Myocyte (in vitro differentiated cells): Measurements from ENCODE around the gene RIMS1. TPM values are rescaled to one million over a fixed set of nuclear protein-coding genes. Genes with fewer than 3 reads are reported as not detected.
A peak's percentile ranks its signal among the peaks of the same experiment; 100 is the strongest.

ENCODE experiments used
- DNase-seq: peaks from one replicate; pipeline ENCODE4 v3.0.0-alpha.2; 2012; ENCODE audit warnings: low read depth
- polyA plus RNA-seq: library from polyadenylated mRNA; unstranded; fragments of >200 nt; gene quantifications from one replicate; pipeline ENCODE4 v1.2.1, GENCODE V29; 2012; ENCODE audit warnings: missing spikeins
- total RNA-seq: library from RNA; depleted of rRNA; stranded (reverse); fragments of >200 nt; gene quantifications from 2 replicates; pipeline ENCODE4 v1.2.3, GENCODE V29; 2014

Gene RIMS1, protein sequence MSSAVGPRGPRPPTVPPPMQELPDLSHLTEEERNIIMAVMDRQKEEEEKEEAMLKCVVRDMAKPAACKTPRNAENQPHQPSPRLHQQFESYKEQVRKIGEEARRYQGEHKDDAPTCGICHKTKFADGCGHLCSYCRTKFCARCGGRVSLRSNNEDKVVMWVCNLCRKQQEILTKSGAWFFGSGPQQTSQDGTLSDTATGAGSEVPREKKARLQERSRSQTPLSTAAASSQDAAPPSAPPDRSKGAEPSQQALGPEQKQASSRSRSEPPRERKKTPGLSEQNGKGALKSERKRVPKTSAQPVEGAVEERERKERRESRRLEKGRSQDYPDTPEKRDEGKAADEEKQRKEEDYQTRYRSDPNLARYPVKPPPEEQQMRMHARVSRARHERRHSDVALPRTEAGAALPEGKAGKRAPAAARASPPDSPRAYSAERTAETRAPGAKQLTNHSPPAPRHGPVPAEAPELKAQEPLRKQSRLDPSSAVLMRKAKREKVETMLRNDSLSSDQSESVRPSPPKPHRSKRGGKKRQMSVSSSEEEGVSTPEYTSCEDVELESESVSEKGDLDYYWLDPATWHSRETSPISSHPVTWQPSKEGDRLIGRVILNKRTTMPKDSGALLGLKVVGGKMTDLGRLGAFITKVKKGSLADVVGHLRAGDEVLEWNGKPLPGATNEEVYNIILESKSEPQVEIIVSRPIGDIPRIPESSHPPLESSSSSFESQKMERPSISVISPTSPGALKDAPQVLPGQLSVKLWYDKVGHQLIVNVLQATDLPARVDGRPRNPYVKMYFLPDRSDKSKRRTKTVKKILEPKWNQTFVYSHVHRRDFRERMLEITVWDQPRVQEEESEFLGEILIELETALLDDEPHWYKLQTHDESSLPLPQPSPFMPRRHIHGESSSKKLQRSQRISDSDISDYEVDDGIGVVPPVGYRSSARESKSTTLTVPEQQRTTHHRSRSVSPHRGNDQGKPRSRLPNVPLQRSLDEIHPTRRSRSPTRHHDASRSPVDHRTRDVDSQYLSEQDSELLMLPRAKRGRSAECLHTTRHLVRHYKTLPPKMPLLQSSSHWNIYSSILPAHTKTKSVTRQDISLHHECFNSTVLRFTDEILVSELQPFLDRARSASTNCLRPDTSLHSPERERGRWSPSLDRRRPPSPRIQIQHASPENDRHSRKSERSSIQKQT (N-terminal part only)
- total RNA-seq: 0.21 and 1.8 TPM in 2 replicates
- polyA plus RNA-seq: 2.9 TPM

DNA sequence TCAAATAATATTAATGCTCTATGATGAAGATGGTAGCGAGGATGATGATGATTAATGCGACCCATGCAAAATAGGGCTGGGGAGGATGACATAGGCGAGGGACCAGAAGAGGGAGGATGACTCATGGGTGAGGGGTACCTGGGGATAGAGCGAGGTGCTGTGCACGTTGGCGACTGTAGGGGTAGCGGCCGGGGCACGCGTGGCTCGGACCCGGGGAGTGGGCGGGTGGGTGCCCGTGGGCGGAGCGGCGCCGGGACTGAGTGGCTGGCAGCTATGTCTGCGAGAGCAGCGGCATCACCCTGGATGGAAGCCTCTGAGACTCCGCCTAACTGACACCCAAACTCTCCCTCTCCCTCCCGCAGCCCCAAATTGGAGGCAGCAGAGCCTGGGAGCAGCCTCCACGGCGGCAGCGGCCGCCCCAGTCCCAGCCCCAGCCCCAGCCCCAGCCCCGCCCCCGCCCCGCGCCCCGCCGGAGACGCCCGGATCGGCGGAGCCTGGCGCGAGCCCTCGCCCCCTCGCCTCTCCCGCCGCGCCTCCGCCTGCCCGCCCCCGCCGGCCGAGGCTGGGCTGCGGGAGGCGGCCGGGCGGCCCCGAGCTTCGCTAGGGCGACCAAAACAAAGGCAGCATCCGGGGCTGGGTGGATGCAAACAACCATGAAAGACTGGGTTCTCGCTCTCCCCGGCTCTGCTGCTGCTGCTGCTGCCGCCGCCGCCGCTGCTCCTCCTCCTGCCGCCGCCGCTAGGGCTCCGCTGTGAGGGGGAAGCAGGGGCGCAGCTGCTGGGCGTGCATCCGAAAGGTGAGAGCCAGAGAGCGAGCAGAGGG is at the start of gene RIMS1:
RIMS1 (plus strand) TSS at position 367 of the 822 bp plus-strand sequence. CDS start 474 bp downstream, outside the sequence.
- DNase-seq: peak; percentile 43

DNA sequence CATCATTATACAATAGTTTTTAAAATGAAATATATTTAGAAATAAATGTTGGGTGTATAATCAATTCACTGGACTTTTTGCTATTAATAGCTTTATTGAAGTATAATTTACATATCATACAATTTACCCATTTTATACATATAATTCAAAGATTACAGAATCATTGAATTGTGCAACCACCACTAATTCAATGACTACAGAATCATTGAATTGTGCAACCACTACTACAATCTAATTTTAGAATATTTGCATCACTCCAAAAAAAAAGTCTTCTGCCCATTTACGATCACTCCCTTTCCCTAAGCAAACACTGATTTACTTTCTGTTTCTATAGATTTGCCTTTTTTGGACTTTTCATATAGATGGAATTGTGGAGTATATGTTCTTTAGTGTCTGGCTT is 35.1 kb upstream of the RIMS1 start:
- no peak for DNase-seq

DNA sequence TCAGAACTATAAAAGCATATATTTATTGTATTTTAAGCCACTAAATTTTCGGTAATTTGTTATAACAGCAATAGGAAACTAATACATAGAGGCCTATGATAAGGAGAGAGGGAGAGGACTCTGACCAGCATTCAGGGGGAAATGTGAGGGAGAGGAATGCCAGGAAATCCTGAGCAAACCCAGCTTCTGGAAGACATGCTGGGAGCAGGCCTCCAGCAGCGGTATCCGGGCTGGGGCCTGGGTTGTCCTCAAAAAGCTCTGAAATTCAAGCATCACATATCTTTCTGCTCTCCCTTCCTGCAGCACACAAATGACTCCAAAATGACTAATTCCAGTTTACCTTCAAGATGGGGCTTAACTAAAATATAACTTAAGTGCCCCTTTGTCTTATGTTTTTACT is 33.4 kb upstream of the RIMS1 start:
- no peak for DNase-seq

DNA sequence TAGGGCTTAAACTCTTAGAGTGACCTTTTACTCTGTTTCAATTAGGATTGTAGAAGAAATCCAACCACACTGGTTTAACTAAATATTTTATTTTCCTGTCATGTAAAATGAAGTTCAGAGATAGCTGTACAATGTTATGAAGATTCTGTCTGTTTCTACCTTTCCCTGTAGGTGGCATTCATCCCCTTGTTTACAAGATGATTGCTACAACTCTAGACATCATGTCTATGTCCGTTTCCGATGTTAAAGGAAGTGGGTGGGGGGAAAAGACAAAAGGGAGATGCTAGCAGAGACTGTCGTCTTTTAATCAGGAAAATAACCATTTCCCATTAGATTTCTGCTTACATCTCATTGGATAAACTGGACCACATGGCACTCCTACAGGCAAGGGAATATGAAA is 30.9 kb upstream of the RIMS1 start:
- no peak for DNase-seq

DNA sequence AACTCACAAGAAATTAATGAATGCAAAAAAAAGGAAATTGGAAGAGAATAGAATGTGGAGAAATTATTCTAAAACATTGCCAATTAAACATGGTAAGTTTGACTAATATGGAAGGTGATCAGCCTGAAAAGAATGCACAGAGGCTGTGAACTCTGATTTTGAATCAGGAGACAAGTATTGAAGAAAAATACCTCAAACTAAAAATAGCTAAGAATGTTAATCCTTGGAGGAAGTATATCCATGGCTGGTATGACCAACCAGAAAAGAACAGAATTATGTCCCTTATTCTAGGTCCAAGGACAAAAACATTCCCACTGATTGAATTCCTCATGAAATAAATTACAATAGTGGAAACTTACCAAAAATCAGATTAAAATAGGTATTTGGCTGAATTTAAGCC is 7.3 kb upstream of the RIMS1 start:
- DNase-seq: peak; percentile 28

DNA sequence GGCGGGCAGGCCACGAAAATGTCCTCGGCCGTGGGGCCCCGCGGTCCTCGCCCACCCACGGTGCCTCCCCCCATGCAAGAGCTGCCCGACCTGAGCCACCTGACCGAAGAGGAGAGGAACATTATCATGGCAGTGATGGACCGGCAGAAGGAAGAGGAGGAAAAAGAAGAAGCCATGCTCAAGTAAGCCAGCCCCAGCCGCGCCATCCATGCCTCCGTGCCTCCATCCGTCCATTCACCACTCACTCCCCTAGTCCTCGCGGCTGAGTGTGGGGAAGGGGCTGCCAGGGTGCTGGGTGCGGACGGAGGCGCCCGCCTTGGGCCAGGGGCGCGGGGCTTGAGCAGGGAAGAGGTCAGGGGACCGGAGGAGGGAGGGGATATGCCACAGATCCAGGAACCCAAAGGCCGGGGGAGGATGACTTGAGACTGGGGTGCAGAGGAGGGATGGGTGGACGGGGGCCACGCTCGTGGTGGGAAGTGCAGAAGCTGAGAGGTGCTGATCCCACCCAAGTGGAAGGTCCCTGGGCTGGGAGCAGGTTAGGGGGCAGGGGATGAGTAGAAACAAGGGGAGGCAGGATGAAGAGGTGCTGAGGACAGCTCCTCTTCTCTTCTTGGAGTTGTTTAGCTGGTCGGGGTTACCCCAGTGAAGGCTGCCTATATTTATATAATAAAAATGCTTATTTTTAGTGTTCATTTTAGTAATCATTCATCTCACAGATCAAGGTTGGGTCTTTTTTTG is 825 bp downstream of the RIMS1 start:
- peak; percentile 11 for DNase-seq

DNA sequence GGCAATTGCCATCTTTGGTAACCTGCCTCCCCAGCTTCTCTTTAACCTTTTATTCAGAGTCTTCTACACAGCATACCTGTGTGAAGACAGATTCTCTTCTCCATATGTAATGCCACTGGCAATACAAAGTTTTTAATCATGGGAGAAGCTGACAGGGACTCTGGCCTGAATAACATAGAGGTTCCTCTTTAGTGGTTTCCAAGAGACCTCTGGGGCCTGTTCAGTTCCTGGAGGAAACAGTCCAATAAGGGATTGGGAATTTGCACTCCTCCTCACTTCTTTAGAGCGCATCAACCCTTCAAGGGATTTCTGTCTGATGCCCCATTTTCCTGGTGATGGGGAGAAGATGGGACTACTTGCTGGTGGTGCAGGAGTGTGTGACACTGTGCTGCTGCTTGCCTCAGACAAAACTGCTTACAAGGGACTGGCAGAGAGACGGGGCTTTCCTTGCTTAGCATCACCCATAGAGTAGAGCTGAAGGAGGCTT is 1.4 kb downstream of the RIMS1 start:
- no peak for DNase-seq

DNA sequence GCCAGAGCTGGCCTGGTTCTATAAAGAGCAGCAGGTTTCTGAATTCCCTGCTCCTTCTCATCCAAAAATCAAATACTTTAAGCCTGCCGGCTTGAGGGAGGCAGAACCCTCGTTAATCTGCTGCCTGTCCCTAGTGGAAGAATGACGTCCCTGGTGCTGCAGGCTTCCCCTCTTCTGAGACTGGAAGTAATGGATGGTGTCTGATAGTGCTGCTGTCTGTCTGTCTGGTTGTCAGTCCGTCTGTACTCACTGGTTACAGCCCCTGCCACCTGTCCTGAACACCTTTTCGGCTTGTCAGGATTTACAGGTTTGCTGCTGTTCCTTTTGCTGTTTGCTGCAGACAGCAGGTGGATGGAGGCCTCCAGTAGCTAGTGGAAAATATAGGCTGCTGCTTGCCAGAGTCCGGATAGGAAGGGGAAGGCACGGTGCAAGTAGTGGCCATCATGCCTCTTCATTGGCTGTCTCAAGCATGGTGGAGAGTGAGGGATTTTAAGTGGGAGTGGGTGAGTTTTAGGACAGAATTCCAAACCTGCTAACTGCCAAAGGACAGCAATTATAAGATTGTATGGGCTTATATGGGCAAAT is 2.5 kb downstream of the RIMS1 start:
- DNase-seq: no peak

DNA sequence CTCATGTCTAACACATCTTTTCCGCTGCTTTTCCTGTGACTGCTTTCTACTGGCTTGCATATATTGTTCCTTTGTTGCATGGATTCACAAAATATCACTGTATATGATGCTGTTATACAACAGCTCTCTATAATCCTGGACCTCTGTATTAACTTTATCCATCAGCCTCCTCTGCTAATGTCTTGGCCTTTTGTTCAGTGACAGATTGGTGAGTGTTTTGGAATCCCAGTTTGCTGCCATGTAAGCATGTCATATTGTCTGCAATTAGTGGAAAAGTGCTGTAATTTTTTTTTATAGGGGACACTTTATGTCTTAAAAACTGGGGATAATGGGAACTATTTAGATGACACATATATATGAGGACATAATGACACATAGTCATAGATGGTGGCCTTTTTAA is 3.0 kb downstream of the RIMS1 start:
- no peak for DNase-seq

DNA sequence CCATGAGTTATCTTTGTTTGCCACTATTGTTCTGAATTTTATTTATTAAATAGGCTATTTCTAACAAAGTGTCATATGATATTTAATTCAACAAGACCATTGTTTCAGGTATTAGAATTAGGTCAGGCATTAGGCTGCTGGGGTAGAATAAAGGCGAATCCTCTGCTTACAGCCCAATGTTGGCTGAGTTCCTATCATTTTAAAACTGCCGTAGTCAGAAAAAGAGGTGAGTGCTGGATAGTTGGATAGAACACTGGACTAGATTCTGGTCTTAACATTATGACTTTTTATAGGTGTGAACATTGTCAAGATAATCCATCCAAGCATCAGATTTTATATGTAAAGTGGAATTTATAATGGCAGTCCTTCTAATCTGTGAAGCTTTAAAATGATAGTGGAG is 6.3 kb downstream of the RIMS1 start:
- no peak for DNase-seq

DNA sequence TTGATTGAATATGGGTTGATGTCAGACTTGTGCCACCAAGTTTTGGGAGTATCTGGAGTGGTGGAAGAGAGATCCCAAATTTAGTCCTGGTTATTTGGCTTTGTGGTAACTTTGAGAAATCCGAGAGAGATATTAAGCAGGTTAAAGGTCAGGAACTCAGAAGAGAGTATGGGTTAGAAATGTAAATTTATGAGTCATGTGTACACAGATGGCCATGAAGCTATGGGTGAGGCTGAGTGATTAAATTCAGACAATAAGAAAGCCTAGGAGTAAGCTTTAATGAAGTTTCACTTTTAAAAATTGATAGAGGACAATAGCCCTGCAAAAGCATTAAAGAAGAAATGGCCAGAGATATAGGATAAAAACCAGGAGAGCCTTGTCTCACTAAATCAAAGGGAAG is 14.3 kb downstream of the RIMS1 start:
- no peak for DNase-seq

DNA sequence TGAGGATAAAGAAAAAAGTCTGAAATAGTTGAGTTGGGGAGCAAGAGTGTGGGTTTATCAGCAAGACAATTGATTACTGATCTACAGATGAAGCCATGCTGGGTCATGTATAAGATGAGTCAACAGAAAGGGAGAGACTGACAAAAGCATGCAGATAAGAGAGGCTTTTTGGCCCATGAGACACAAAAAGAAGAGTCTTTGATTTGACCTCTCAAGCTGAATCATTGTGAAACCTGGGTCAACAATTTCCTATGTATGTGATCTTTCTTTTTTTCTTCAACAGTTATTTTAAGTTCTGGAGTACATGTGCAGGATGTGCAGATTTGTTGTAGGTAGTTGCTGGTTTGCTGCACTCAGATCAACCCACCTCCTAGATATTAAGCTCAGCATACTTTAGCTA is 15.9 kb downstream of the RIMS1 start:
- DNase-seq: no peak

DNA sequence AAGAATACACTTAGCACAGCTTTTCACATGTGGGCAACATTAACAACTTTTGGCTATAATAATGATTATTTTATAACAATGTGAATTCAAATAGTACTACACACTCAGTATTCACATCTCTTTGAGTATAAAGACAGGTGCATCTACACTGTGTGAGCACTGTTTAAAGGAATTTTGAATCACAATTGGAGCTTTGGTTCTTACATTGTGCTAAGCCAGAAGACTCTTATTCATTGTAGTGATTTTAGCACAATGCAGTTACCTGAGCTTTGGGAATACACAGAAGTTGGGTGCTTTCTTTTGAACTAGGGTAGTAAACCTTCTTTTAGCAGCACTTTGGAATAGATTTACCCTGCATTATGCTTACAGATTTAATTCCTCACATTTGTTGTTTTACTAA is 20.5 kb downstream of the RIMS1 start:
- no peak for DNase-seq

DNA sequence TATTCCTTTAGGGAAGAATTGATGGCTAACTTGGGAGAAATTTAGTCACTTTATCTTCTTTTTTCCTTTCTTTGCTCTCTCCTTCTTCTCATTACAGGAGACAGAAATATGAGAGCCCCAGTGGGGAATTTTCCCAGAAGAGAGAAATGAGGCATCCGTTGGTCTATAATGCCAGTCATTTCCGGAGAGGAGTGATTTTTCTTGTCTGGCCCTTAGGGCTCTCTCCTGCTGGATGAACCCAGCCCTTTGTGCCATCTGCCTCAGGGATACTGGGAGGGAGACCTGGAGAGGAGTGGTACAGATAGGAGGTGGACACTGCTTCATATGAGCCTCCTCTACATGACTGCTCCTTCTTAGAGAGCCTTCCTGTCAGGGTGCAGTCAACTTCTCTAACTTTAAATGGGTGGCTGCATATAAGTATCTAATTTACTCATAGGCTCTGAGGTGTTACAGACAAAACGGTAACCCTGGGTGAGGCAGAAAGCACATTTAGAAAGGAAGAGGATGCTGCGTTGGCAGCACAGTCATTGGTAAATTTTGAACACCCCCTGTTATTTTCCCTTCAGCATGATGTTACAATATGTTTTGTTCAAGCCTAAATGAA is 21.9 kb downstream of the RIMS1 start:
- DNase-seq: no peak

DNA sequence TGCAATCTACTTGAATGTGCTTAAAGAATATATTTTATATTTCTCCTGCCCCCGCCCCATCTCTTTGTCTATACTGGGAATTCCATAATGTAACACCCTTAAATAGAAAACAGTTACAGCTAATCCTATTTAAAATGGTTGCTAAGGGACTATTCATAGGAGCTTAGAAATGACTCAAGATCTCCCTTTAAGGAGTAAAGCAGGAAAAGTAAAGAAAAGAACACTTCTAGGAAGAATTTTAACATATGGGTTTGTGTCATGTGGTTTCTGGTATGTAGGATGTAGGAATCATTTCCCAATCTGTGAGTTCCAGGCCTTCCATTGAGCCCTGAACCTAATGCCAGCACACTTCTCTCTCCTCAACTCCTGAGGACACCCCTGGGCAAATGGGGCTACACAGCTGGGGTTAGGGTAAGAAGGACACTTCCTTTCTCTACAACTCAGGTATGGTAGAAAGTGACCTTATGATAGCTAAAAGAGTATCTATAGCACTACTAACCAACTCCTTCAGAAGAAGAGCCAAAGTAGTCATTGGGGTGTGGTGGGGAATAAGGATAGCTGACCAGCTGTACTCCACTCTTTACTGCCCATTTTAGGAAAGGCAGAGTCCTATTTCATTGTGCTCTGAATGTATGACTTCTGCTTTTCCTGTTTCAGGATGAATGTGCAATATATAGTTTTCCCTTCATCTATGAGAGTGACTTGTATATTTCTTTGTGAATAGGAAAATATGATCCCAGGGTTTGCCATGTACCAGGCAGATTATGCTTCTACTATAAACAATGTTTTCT is 27.3 kb downstream of the RIMS1 start:
- no peak for DNase-seq

DNA sequence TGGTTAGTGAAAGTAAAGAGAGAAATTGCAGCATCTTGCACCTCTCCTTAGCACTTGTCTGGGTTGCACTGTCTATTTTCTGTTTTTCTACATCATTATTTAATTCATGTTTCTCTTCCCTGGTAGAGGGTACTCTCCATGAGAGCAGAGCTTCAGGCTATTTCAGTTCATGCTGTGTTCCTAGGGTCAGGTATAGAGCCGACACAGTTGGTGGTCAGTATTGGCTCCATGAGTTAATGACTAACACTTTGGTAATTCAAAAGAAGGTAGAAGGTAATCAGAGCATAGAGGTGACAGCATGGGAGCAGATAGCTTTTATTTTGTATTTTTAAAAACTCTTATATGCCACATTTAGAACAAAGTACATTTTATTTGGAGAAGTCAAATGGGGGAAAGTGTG is 42.7 kb downstream of the RIMS1 start:
- no peak for DNase-seq

DNA sequence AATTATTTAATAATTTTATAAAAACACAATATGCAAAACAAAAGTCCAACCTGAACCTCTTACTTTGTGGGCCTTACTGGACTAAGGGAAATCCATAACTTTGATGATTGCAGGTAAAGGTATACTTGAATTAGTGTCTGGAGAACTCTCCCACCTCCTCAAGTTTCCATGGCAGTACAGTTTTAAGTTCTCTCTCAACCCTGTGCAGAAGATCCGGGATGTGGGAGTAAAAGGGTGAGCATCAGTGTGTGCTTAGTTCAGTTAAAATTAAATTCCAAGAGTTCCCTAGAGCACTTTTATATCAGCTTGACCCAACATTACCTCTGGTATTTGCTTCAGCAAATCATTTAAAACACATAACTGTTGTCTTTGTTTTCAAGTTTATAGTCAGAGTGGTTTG is 47.5 kb downstream of the RIMS1 start:
- no peak for DNase-seq

DNA sequence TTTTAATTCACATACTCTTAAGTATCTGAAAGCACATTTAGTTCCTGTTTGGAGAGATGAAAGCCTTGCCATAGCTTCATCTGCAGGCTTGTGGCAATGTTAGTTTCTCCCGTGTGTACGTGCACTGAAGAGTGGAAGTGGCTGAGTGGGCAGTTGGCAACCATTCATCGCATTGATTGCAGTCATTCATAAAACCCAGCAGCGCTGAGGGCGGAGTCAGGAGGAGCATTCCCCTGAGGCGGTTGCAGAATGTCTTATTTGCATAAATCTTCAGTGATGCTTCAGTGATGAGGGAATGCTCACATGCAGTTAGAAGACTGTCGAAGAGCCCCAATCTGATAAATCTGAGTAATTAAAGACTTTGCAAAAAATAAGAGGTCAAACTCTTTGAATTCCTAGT is 79.1 kb downstream of the RIMS1 start:
- DNase-seq: no peak
